Measurements from ENCODE around the gene PDILT.

The PDILT gene

GRCh38 chr16:20401475-20402016 is 3.0 kb downstream of the PDILT start:
- DNase-seq (ENCODE audit: low read depth in 2 of 2), result no peak

GRCh38 chr16:20401066-20401465 is 3.5 kb downstream of the PDILT start:
- DNase-seq (ENCODE audit: low read depth in 2 of 2), result no peak

- DNase-seq (ENCODE audit: low read depth in 2 of 2), result no peak
Measured at GRCh38 chr16:20399185-20399584, 5.4 kb downstream of the PDILT start.

- DNase-seq (ENCODE audit: low read depth in 2 of 2), result no peak
Measured at GRCh38 chr16:20398603-20399002, 5.9 kb downstream of the PDILT start.

- DNase-seq (ENCODE audit: low read depth in 2 of 2), result no peak
Measured at GRCh38 chr16:20397468-20398074, 7.0 kb downstream of the PDILT start.

GRCh38 chr16:20396846-20397467 is 7.6 kb downstream of the PDILT start:
- DNase-seq (ENCODE audit: low read depth in 2 of 2), result no peak

GRCh38 chr16:20395946-20396345 is 8.6 kb downstream of the PDILT start:
- DNase-seq (ENCODE audit: low read depth in 2 of 2), result no peak

GRCh38 chr16:20393801-20394577 is 10.5 kb downstream of the PDILT start:
- no peak for DNase-seq (ENCODE audit: low read depth in 2 of 2)

- no peak for DNase-seq (ENCODE audit: low read depth in 2 of 2)
Measured at GRCh38 chr16:20391045-20391444, 13.5 kb downstream of the PDILT start.

- no peak for DNase-seq (ENCODE audit: low read depth in 2 of 2)
Measured at GRCh38 chr16:20388854-20389253, 15.7 kb downstream of the PDILT start.

GRCh38 chr16:20387978-20388377 is 16.6 kb downstream of the PDILT start:
- no peak for DNase-seq (ENCODE audit: low read depth in 2 of 2)

GRCh38 chr16:20385844-20386832 is 18.4 kb downstream of the PDILT start:
- peak in 1 of 2 donors; percentile 29 for DNase-seq (ENCODE audit: low read depth in 2 of 2)

GRCh38 chr16:20383106-20384029 is 21.2 kb downstream of the PDILT start:
- peak in 1 of 2 donors; percentile 0 for DNase-seq (ENCODE audit: low read depth in 2 of 2)

GRCh38 chr16:20382202-20382948 is 22.2 kb downstream of the PDILT start:
- DNase-seq (ENCODE audit: low read depth in 2 of 2), result no peak

- DNase-seq (ENCODE audit: low read depth in 2 of 2), result no peak
Measured at GRCh38 chr16:20380782-20381181, 23.8 kb downstream of the PDILT start.

GRCh38 chr16:20377181-20377580 is 27.4 kb downstream of the PDILT start:
- DNase-seq (ENCODE audit: low read depth in 2 of 2), result no peak

GRCh38 chr16:20372701-20373100 is 31.8 kb downstream of the PDILT start:
- DNase-seq (ENCODE audit: low read depth in 2 of 2), result no peak

GRCh38 chr16:20369452-20370054 is 35.0 kb downstream of the PDILT start:
- no peak for DNase-seq (ENCODE audit: low read depth in 2 of 2)

- no peak for DNase-seq (ENCODE audit: low read depth in 2 of 2)
Measured at GRCh38 chr16:20364051-20364450, 40.5 kb downstream of the PDILT start.
